Muscle of back (tissue), 11 donors: ENCODE data around the gene C1QTNF6. TPM values are rescaled to one million over a fixed set of nuclear protein-coding genes. Genes with fewer than 3 reads are reported as not detected.

ENCODE experiments used
- DNase-seq, 3 donors: peaks; one replicate each; pipeline versions ENCODE4 v3.0.0 to v3.0.0-alpha.2; 2013
- polyA plus RNA-seq, 10 donors: library from polyadenylated mRNA; unstranded; fragments of 120-200 nt; gene quantifications; one replicate each; pipeline ENCODE4 v1.2.1, GENCODE V29; 2013; ENCODE audit not compliant: insufficient read length in 10 of 10

C1QTNF6 gene
- polyA plus RNA-seq, 10 donors = 14.3 to 23.4 (median 18.9) TPM

- no peak for DNase-seq
Observed at GRCh38 chr22:37225481-37225880, 37.4 kb upstream of the C1QTNF6 start.

GRCh38 chr22:37224757-37225420 is 36.8 kb upstream of the C1QTNF6 start:
- no peak for DNase-seq

GRCh38 chr22:37223965-37224551 is 36.0 kb upstream of the C1QTNF6 start:
- DNase-seq = no peak

GRCh38 chr22:37222440-37222971 is 34.5 kb upstream of the C1QTNF6 start:
- DNase-seq = no peak

- DNase-seq = no peak
Observed at GRCh38 chr22:37221424-37222333, 33.6 kb upstream of the C1QTNF6 start.

GRCh38 chr22:37220543-37220981 is 32.5 kb upstream of the C1QTNF6 start:
- DNase-seq = no peak

- no peak for DNase-seq
Observed at GRCh38 chr22:37219533-37219932, 31.5 kb upstream of the C1QTNF6 start.

GRCh38 chr22:37218771-37219411 is 30.8 kb upstream of the C1QTNF6 start:
- no peak for DNase-seq

- no peak for DNase-seq
Observed at GRCh38 chr22:37218399-37218770, 30.3 kb upstream of the C1QTNF6 start.

- no peak for DNase-seq
Observed at GRCh38 chr22:37215890-37216289, 27.8 kb upstream of the C1QTNF6 start.

- no peak for DNase-seq
Observed at GRCh38 chr22:37214731-37215030, 26.6 kb upstream of the C1QTNF6 start.

- no peak for DNase-seq
Observed at GRCh38 chr22:37213941-37214730, 26.1 kb upstream of the C1QTNF6 start.

GRCh38 chr22:37213218-37213855 is 25.3 kb upstream of the C1QTNF6 start:
- DNase-seq = no peak

GRCh38 chr22:37212174-37212906 is 24.3 kb upstream of the C1QTNF6 start, which contains the start of gene SSTR3:
Gene SSTR3 (minus strand): TSS chr22:37212477. CDS start chr22:37207803, 4,674 bp downstream.
- DNase-seq = peak in 1 of 3 donors; percentile 36

- no peak for DNase-seq
Observed at GRCh38 chr22:37211866-37212173, 23.8 kb upstream of the C1QTNF6 start.

- no peak for DNase-seq
Observed at GRCh38 chr22:37211075-37211865, 23.2 kb upstream of the C1QTNF6 start.

GRCh38 chr22:37210041-37210803 is 22.2 kb upstream of the C1QTNF6 start:
- no peak for DNase-seq

GRCh38 chr22:37209140-37209845 is 21.2 kb upstream of the C1QTNF6 start:
- no peak for DNase-seq
